Measurements from ENCODE around the gene MLANA.
"Not testable (repeated sequence)": the region's sequence is repeated elsewhere in the genome, so short reads cannot be mapped to it uniquely, and the experiment has no call there.

MLANA gene

GRCh38 chr9:5870691-5871090 is 20.0 kb upstream of the MLANA start:
- peak; percentile 75 for DNase-seq

- no peak for DNase-seq
Observed at GRCh38 chr9:5871785-5872184, 18.9 kb upstream of the MLANA start.

- no peak for DNase-seq
Observed at GRCh38 chr9:5872511-5872910, 18.2 kb upstream of the MLANA start.

GRCh38 chr9:5873439-5873838 is 17.2 kb upstream of the MLANA start:
- DNase-seq, result peak; percentile 56

GRCh38 chr9:5874048-5874447 is 16.6 kb upstream of the MLANA start:
- DNase-seq, result no peak

GRCh38 chr9:5876026-5876425 is 14.7 kb upstream of the MLANA start:
- DNase-seq, result no peak

- no peak for DNase-seq
Observed at GRCh38 chr9:5876711-5877110, 14.0 kb upstream of the MLANA start.

- peak; percentile 70 for DNase-seq
Observed at GRCh38 chr9:5879419-5880181, 11.1 kb upstream of the MLANA start.

GRCh38 chr9:5882244-5883012 is 8.3 kb upstream of the MLANA start:
- not testable (repeated sequence) for DNase-seq

- no peak for DNase-seq
Observed at GRCh38 chr9:5884191-5884590, 6.5 kb upstream of the MLANA start.

GRCh38 chr9:5886114-5886939 is 4.4 kb upstream of the MLANA start:
- peak; percentile 87 for DNase-seq

GRCh38 chr9:5892456-5893133 is 1.9 kb downstream of the MLANA start:
- no peak for DNase-seq

- DNase-seq, result no peak
Observed at GRCh38 chr9:5893134-5893505, 2.4 kb downstream of the MLANA start.

- no peak for DNase-seq
Observed at GRCh38 chr9:5893591-5894236, 3.0 kb downstream of the MLANA start.

- DNase-seq, result no peak
Observed at GRCh38 chr9:5894237-5894959, 3.7 kb downstream of the MLANA start.

GRCh38 chr9:5895782-5896181 is 5.1 kb downstream of the MLANA start:
- no peak for DNase-seq

GRCh38 chr9:5896863-5897262 is 6.2 kb downstream of the MLANA start:
- DNase-seq, result no peak

GRCh38 chr9:5897851-5898250 is 7.2 kb downstream of the MLANA start:
- no peak for DNase-seq

GRCh38 chr9:5899292-5899691 is 8.6 kb downstream of the MLANA start:
- peak; percentile 39 for DNase-seq

- DNase-seq, result no peak
Observed at GRCh38 chr9:5900622-5901021, 9.9 kb downstream of the MLANA start.

GRCh38 chr9:5902377-5902776 is 11.7 kb downstream of the MLANA start:
- DNase-seq, result no peak

- no peak for DNase-seq
Observed at GRCh38 chr9:5908918-5909317, 18.2 kb downstream of the MLANA start.

All from hematopoietic multipotent progenitor cell treated with erythropoietin and hydrocortisone succinate and interleukin-3 and kit ligand, for 6 days (in vitro differentiated cells).